ENCODE measurements around the gene CDK4.

The CDK4 gene

GRCh38 chr12:57764662-57765002 is 12.5 kb upstream of the CDK4 start:
- peak overlapping the region; percentile 21 for H3K4me3 ChIP-seq (ENCODE audit: low read depth, low read length)

GRCh38 chr12:57763881-57764661 is 12.0 kb upstream of the CDK4 start:
- TF ChIP-seq CTCF (IDR thresholded peaks at IDR 0.05; ENCODE audit: low read depth, low read length, missing control alignments), result no peak
- no peak for DNase-seq (ENCODE audit: low read depth)
- no peak overlapping the region for H3K4me3 ChIP-seq (ENCODE audit: low read depth, low read length)
- in situ Hi-C loops (cut with HindIII; ENCODE audit: low sequenced_read_pairs), result no loop called here

More at GRCh38 chr12:57764662-57765002, 12.5 kb upstream of the CDK4 start:
- no peak for TF ChIP-seq CTCF (IDR thresholded peaks at IDR 0.05; ENCODE audit: low read depth, low read length, missing control alignments)
- in situ Hi-C loops (cut with HindIII; ENCODE audit: low sequenced_read_pairs), result no loop called here
- no peak for DNase-seq (ENCODE audit: low read depth)

GRCh38 chr12:57762463-57762862 is 10.4 kb upstream of the CDK4 start:
- in situ Hi-C loops (cut with HindIII; ENCODE audit: low sequenced_read_pairs), result no loop called here
- no peak for TF ChIP-seq CTCF (IDR thresholded peaks at IDR 0.05; ENCODE audit: low read depth, low read length, missing control alignments)
- no peak overlapping the region for H3K4me3 ChIP-seq (ENCODE audit: low read depth, low read length)
- DNase-seq (ENCODE audit: low read depth), result no peak

GRCh38 chr12:57761391-57761998 is 9.4 kb upstream of the CDK4 start:
- TF ChIP-seq CTCF (IDR thresholded peaks at IDR 0.05; ENCODE audit: low read depth, low read length, missing control alignments), result no peak
- no peak overlapping the region for H3K4me3 ChIP-seq (ENCODE audit: low read depth, low read length)
- DNase-seq (ENCODE audit: low read depth), result no peak
- in situ Hi-C loops (cut with HindIII; ENCODE audit: low sequenced_read_pairs), result no loop called here

- no peak for DNase-seq (ENCODE audit: low read depth)
- no peak for TF ChIP-seq CTCF (IDR thresholded peaks at IDR 0.05; ENCODE audit: low read depth, low read length, missing control alignments)
- in situ Hi-C loops (cut with HindIII; ENCODE audit: low sequenced_read_pairs), result no loop called here
- H3K4me3 ChIP-seq (ENCODE audit: low read depth, low read length), result no peak overlapping the region
Measured at GRCh38 chr12:57760347-57760982, 8.4 kb upstream of the CDK4 start.

- in situ Hi-C loops (cut with HindIII; ENCODE audit: low sequenced_read_pairs), result loop anchor here (5.0 kb wide), 1 partner anchor 58 kb away; the partner anchor contains the start of gene AVIL
Measured at GRCh38 chr12:57759360-57759980, 7.4 kb upstream of the CDK4 start.

More at GRCh38 chr12:57759360-57759980, 7.4 kb upstream of the CDK4 start:
- TF ChIP-seq CTCF (IDR thresholded peaks at IDR 0.05; ENCODE audit: low read depth, low read length, missing control alignments), result peak; percentile 51
- no peak for DNase-seq (ENCODE audit: low read depth)
- H3K4me3 ChIP-seq (ENCODE audit: low read depth, low read length), result no peak overlapping the region

Data from astrocyte of the cerebellum (primary cell).